Heart left ventricle (tissue), 13 donors: ENCODE measurements around the gene SUPT3H.

ENCODE experiments used
- POLR2A ChIP-seq, 2 donors: fragments of 450-650 bp; IDR thresholded peaks; one replicate each; pipeline ENCODE4 v1.6.1; 2017; ENCODE audit warnings: antibody characterized with exemption in 2 of 2, mild to moderate bottlenecking in 2 of 2, moderate library complexity in 2 of 2
- TF ChIP-seq, protein P1 (sequence below), 12 donors: fragments of 200-600 bp; sonication (generic) in 4 of 12; IDR thresholded peaks; one replicate each; pipeline versions ENCODE4 v1.5.0 to v1.8.0; 2018 to 2022; ENCODE audit warnings: antibody characterized with exemption in 12 of 12, mild to moderate bottlenecking in 5 of 12
- donor health status: ischemic (EF 13 %, LVEDD 7.1; RV severe dilation, severe dysfunction).
- donor health status: DM: no; HTN: yes; CAD: no.
- donor health status: DM: no; HTN: no; CAD: no.
- donor health status: ischemic (EF 25% LVEDD 6.9; RV normal size, moderate dysfunction).
- donor health status: ischemic (EF 25% LVEDD 5.7; RV mildly dilated, moderate dysfunction).
- donor health status: ischemic (EF 35%, LVEDD 5.7; RV mildly dilated, moderate dysfunction).
- donor health status: nonischemic (EF 11% LVEDD 7.7; RV severe dilation, severe dysfunction).
- donor health status: DM: yes; HTN: yes; CAD: no.
- donor health status: PGD.
- donor health status: ischemic (EF 29% LVEDD 5.4; RV normal size, mild dysfunction).
- donor health status: nonischemic (EF 23%, LVEDD 6.1; RV moderate dilation, normal function).

DNA sequence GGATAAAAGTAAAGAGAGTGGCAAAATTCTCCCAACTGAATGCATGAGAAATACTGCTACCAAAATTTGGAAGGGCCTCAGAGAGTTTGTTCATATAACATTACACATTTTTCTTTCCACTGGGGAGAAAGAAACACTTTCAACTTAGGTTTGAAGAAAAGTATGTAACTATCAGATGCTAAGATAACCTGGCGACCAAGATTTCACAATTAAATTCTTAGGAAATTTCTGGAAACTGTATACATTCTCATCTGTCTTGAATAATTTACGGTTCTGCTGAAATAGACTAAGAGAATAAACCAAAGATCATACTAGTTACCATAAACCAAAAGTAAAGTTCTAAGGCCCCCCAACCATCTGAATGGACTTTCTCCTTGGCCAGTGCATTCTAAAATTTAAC, 462.6 kb downstream of the SUPT3H start:
- TF ChIP-seq, protein P1, sequence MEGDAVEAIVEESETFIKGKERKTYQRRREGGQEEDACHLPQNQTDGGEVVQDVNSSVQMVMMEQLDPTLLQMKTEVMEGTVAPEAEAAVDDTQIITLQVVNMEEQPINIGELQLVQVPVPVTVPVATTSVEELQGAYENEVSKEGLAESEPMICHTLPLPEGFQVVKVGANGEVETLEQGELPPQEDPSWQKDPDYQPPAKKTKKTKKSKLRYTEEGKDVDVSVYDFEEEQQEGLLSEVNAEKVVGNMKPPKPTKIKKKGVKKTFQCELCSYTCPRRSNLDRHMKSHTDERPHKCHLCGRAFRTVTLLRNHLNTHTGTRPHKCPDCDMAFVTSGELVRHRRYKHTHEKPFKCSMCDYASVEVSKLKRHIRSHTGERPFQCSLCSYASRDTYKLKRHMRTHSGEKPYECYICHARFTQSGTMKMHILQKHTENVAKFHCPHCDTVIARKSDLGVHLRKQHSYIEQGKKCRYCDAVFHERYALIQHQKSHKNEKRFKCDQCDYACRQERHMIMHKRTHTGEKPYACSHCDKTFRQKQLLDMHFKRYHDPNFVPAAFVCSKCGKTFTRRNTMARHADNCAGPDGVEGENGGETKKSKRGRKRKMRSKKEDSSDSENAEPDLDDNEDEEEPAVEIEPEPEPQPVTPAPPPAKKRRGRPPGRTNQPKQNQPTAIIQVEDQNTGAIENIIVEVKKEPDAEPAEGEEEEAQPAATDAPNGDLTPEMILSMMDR (IDR thresholded peaks at IDR 0.05) = no peak
- TF ChIP-seq POLR2A (IDR thresholded peaks at IDR 0.05) = no peak
